MM.1S (cell line): ENCODE measurements around the gene TET2.

Source experiments
- CTCF ChIP-seq: fragments of 300-600 bp; sonication (generic); IDR thresholded peaks from 2 replicates; pipeline ENCODE4 v1.5.1; 2016; ENCODE audit warnings: antibody characterized with exemption, low read length, mixed read lengths
- EZH2 ChIP-seq: fragments of 300-600 bp; sonication (generic); optimal IDR thresholded peaks from 2 replicates; pipeline ENCODE3; 2017; ENCODE audit warnings: low read depth, mild to moderate bottlenecking, antibody characterized with exemption, low read length, mixed read lengths
- EZH2phosphoT487 ChIP-seq: fragments of 300-600 bp; sonication (generic); IDR thresholded peaks from 2 replicates; pipeline ENCODE4 v1.6.1; 2018; ENCODE audit warnings: antibody characterized with exemption, low read length

GRCh38 chr4:105282489-105282888 lies 135.8 kb downstream of the TET2 start:
- TF ChIP-seq CTCF (no peak), EZH2 (no peak), EZH2phosphoT487 (no peak)
